OCI-LY7 (cell line): ENCODE measurements around the gene PALD1.

Source experiments
- CTCF ChIP-seq: fragments of 200-600 bp; sonication (generic); conservative IDR thresholded peaks from 2 replicates; pipeline ENCODE4 v1.5.1; 2014; ENCODE audit warnings: mild to moderate bottlenecking, antibody characterized with exemption, low read length, moderate library complexity, mixed read lengths
- EZH2phosphoT487 ChIP-seq: fragments of 200-600 bp; sonication (generic); IDR thresholded peaks from 2 replicates; pipeline ENCODE4 v1.6.1; 2018; ENCODE audit warnings: low read depth, borderline replicate concordance, mild to moderate bottlenecking, mixed run types, antibody characterized with exemption, low read length, moderate library complexity, mixed read lengths

- no peak for TF ChIP-seq CTCF
- no peak for TF ChIP-seq EZH2phosphoT487
Observed at GRCh38 chr10:70551466-70551865, 72.9 kb downstream of the PALD1 start.
